Measurements from ENCODE around the gene AP1G1. TPM values are rescaled to one million over a fixed set of nuclear protein-coding genes. Genes with fewer than 3 reads are reported as not detected.

AP1G1 gene
- total and polyA plus RNA-seq, 2 of the 8 experiments (the other 6 are each of a cell fraction or from before 2014, with no cell fraction given), result 43.9 to 68.4 TPM

DNA sequence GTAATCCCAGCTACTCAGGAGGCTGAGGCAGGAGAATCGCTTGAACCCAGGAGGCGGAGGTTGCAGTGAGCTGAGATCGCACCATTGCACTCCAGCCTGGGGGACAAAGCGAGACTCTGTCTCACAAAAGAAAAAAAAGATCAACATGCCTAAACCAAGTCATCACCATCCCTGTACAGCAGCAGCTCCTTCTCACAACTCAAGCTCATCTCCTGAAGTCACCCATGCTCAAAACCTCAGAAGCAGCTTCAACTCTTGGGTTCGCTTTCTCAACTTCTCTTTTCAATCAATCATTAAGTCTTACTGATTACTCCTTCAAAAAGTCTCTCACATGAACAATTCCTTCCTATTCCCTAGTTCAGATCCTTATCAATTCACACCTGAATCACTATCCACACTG, 115.5 kb downstream of the AP1G1 start:
- Histone ChIP-seq H3K14ac (ENCODE audit: insufficient read length) (no peak overlapping the region), H3K27me3 (replicated peaks in 1 of 4; ENCODE audit: control insufficient read depth in 3 of 4, extremely low read depth in 1 of 4, insufficient read depth in 3 of 4, low read length in 3 of 4) (no peaks in the 10 kb centered on the region), H2BK120ac (replicated peaks; ENCODE audit: low read depth, low read length) (no peak overlapping the region), H3K23ac (ENCODE audit: insufficient read length) (no peak overlapping the region), H3K36me3 (ENCODE audit: control insufficient read depth in 2 of 4, insufficient read depth in 4 of 4, low read length in 3 of 4) (peaks cover 2 to 17% (median 6%) of the 10 kb centered on the region in 4 experiments; a peak in 5 of 8 replicates), H3K27ac (ENCODE audit: low read depth, low read length) (no peak overlapping the region), H3K4me1 (replicated peaks in 1 of 4; ENCODE audit: control insufficient read depth in 3 of 4, insufficient read depth in 4 of 4, low read length in 3 of 4) (no peaks in the 10 kb centered on the region), H3K18ac (ENCODE audit: extremely low read depth, low read length) (no peak overlapping the region), H4K91ac (replicated peaks; ENCODE audit: insufficient read length, low read length) (no peak overlapping the region), H3K23me2 (ENCODE audit: low read depth, low read length) (no peaks in the 10 kb centered on the region), H3K4me3 (ENCODE audit: extremely low read depth in 1 of 4, insufficient read depth in 2 of 4, low read depth in 3 of 4, low read length in 4 of 4) (no peak overlapping the region), H2BK5ac (ENCODE audit: low read depth, low read length) (no peak overlapping the region), H2AK5ac (ENCODE audit: low read depth, low read length) (no peak overlapping the region), H4K20me1 (replicated peaks in 1 of 2; ENCODE audit: control insufficient read depth in 1 of 2, insufficient read depth in 2 of 2, low read length in 2 of 2) (no peaks in the 10 kb centered on the region), H2BK15ac (ENCODE audit: low read length) (no peak overlapping the region), H4K8ac (ENCODE audit: extremely low read depth, insufficient read depth, low read length) (no peak overlapping the region), H3K4ac (replicated peaks; ENCODE audit: insufficient read length, low read depth, low read length) (no peak overlapping the region), H4K5ac (ENCODE audit: insufficient read length, low read depth, low read length) (no peak overlapping the region), H3K79me2 (ENCODE audit: control insufficient read depth in 1 of 2, insufficient read depth in 2 of 2, low read length in 2 of 2) (peaks cover 0 to 4% of the 10 kb centered on the region in 2 experiments; a peak in 1 of 4 replicates), H2BK12ac (ENCODE audit: low read depth, low read length) (no peak overlapping the region), H2AFZ (ENCODE audit: low read length) (no peak overlapping the region), H3K56ac (replicated peaks; ENCODE audit: insufficient read length, low read depth, low read length) (no peak overlapping the region), H2BK20ac (ENCODE audit: low read length) (no peak overlapping the region), H3K4me2 (ENCODE audit: insufficient read depth in 1 of 2, low read depth in 2 of 2, low read length in 2 of 2) (no peak overlapping the region), H3K9ac (replicated peaks in 1 of 4; ENCODE audit: extremely low read depth in 1 of 4, low read depth in 3 of 4, low read length in 3 of 4) (no peak overlapping the region), H3K79me1 (ENCODE audit: low read depth, low read length) (no peaks in the 10 kb centered on the region; the same call in 1 of the 2 replicates), H3K9me3 (ENCODE audit: insufficient read depth in 2 of 2, low read depth in 1 of 2, low read length in 1 of 2) (no peaks in the 10 kb centered on the region)
- FAIRE-seq (no peak), DNase-seq (ENCODE audit: low read depth in 1 of 2, low spot score in 2 of 2) (no peak)
- CTCF ChIA-PET (ENCODE audit: partially characterized antibody), result interaction anchor here (1.0 kb wide), 1 partner anchor 23 kb away, joined by 3 read pairs; no protein-coding TSS in a partner anchor
- 100% methylated on average over 5 of the region's 5 CpGs; no CpG with 5 or more reads in 1 of the 2 experiments for WGBS, 2 experiments (ENCODE audit: extremely low coverage in 1 of 2, insufficient coverage in 1 of 2, insufficient read length in 1 of 2, insufficient replicate concordance in 2 of 2, low coverage in 1 of 2, low lambda C conversion rate in 2 of 2, missing lambda C conversion rate in 1 of 2)
- POLR2A ChIA-PET (ENCODE audit: partially characterized antibody), result interaction anchor here (0.9 to 2.0 kb wide), 2 partner anchors 15 to 30 kb away, joined by 3 to 5 read pairs; no protein-coding TSS in a partner anchor
- TF ChIP-seq PHF8 (conservative IDR thresholded peaks at IDR 0.05; ENCODE audit: low read depth, low read length) (no peak), HDAC2 (IDR thresholded peaks at IDR 0.05; ENCODE audit: borderline replicate concordance in 1 of 2, low read depth in 2 of 2, low read length in 2 of 2) (no peak), EZH2 (IDR thresholded peaks at IDR 0.05; ENCODE audit: low read depth, low read length, severe bottlenecking) (no peak), TEAD4 (IDR thresholded peaks at IDR 0.05; ENCODE audit: low read depth, low read length) (no peak), MAFK (IDR thresholded peaks at IDR 0.05; ENCODE audit: low read depth, low read length) (no peak), POU5F1 (IDR thresholded peaks at IDR 0.05; ENCODE audit: low read depth, low read length) (no peak)
